Cortex of kidney (tissue), 1 donor: ENCODE results near the gene ART4.

ENCODE experiments used
- DNase-seq: peaks from one replicate; lab custom pipeline; 2025; lab: John Stamatoyannopoulos, UW

The ART4 gene

GRCh38 chr12:14850929-14851663, 7.8 kb upstream of the ART4 start:
- no peak for DNase-seq

DNA sequence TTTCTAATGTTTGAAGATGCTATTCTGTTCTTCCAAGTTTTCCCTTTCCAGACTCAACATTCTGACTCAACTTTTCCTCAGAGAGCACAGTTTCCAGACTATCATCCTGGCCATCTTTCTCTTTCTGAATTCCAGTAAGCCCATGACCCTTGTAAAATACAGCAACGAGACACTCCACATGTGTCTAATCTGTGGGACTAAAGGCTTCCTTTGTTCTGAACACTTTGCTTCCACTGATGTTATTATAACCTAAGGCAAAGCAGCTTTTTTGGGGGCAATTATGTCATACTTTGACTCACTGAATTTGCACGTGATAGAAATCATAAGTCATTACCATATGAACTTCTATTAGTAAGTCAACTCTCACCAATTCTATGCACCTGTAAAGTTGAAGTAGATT, 6.3 kb upstream of the ART4 start:
- no peak for DNase-seq

- no peak for DNase-seq
Observed at GRCh38 chr12:14846876-14847580, 3.7 kb upstream of the ART4 start.

DNA sequence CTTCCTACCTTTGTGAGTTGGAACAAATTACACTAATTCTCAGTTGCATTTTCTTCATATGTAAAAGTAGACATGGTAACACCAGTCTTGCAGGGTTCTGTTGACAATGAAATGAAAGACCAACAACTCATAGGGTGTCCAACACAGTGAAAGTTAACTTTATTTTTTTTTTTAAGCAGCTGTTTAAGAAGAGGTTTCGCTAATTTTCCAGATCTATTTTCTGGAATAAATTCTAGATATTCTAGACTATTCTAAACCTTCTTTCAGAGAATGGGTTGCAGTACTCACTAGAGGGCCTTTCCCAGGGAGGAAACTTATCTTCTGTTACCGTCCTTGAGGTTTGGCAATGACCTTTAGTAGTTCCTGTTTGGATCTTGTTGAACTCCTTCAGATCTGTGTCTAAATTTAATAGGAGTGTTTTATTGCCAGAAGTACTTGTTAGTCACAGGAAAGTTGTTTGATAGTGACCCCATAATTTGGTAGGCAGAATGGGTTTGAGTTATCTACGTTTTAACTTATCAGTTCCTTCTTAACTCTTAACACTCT, 2.8 kb upstream of the ART4 start:
- no peak for DNase-seq

- no peak for DNase-seq
Observed at GRCh38 chr12:14845350-14845750, 2.0 kb upstream of the ART4 start.

DNA sequence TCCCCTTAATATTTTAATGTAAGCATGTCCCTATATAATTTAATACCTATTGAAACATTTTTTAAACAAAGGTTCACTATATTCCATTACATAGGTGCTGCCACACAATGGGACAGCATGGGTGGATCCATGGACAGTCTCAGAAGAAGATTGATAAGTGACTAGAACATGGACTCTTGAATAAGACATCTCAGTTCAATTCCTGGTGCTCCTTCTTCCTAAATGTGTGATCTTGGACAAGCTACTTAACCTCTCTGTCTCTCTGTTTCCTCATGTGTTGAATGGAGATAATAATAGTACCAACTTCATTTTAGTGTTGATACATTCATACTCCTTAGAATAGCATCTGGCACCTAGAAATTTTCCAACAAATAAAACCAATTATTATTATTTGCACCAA, 1.1 kb upstream of the ART4 start:
- no peak for DNase-seq

- DNase-seq: no peak
Observed at GRCh38 chr12:14842315-14842714, 1.0 kb downstream of the ART4 start.

DNA sequence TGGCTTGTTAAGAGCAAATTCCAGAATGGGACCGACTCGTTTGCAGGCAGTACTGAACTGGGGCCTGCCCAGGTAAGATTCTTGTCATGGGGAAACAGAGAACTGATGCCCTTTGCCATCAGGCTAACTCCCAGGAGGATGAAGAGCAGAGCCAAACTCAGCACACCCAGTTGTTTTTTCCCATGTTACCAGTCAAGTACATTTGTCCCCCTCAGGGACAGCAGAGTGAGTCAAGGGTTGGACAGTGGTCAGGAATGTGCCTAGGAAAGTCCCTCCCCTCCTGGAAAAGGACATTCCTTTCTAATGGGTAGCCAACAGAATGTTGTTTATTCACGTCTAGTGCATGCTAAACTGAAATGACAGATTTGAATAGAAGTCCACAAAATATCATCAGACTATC, 1.6 kb downstream of the ART4 start:
- no peak for DNase-seq

GRCh38 chr12:14840616-14841015, 2.7 kb downstream of the ART4 start:
- no peak for DNase-seq

DNA sequence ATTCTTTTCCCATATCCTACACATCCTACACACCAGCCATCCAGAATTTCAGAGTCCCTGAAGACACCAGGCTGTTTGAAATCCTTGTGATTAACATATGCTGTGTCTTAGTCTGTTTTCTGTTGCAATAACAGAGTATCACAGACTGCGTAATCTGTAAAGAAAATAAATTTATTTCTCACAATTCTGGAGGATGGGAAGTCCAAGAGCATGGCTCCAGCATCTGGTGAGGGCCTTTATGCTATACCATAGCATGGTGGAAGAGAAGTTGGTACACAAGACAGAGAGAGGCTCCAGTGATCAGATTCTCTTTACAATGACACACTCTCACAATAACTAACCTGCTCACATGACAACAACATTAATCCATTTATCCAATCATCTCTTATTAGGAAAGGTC, 4.1 kb downstream of the ART4 start:
- DNase-seq: no peak

DNA sequence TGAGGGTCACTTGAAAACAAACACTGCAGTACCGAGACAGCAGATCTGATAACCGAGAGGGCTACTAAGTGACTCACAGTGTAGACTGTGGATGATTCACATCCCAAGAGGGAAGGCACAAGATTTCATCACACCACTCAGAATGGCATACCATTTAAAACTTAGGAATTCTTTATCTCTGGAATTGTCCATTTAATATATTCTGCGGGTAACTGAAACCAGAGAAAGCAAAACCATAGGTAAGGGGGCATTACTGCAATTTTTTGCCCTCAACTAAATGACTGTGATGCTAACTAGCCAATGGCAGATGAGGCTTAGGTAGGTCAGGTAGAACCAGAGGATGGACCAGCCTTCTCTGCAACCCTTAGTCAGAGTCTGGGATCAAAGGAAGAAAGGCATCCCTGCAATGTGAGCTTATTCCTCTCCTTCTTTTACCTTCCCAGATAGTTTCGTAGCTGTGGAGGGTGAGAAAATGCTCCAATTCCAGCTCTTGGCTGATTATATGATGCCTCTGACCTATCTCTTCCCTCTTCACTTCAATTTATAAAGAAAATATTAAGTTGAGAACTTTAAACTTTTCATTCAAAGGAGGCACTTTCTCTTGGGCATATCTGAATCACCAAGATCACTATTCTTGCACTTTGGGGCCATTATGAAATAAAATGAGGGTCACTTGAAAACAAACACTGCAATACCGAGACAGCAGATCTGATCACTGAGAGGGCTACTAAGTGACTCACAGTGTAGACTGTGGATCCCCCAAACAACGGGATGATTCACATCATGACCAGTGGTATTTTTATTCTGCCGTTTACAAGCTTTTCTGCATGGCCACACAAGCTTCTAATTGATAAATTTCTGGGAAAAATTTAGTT, 6.8 kb downstream of the ART4 start:
- DNase-seq: no peak

- no peak for DNase-seq
Observed at GRCh38 chr12:14834509-14834908, 8.8 kb downstream of the ART4 start.

GRCh38 chr12:14833952-14834351, 9.4 kb downstream of the ART4 start:
- no peak for DNase-seq

DNA sequence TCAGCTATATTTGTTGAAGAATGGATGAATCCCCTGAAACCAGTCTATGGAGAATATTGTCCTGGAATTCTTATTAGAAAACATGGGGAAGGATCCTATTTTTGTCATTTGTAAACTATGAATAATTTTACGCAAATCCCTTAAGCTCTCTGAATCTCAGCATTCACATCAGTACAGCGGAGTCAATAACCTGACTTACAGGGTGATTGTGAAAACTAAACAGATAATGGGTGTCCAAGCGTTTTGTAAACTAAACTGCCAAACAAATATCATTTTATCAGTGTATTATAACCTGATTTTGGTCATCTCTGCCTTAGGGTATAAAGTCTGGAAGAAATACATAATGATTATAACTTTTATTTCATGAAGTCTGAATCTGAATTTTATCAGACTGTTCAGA, 10.0 kb downstream of the ART4 start:
- DNase-seq: no peak

DNA sequence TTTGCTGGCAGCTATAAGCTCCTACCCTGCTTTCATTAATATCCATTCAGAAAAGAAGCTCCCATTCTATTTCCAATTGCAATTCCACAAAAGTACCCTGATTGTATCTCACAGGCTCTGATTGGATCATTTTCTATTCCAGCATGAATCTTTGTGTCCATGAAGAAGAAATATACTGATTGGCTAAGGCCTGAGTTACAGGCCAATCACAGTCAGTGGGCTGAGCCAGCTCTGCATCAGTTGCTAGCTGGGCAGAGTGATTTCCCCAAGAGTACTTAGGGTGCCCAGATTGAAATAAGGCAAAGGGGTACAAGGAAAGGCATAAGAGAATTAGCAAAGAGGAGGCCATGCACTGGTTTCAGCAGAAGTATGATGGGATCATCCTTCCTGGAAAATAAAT, 14.4 kb downstream of the ART4 start:
- no peak for DNase-seq

DNA sequence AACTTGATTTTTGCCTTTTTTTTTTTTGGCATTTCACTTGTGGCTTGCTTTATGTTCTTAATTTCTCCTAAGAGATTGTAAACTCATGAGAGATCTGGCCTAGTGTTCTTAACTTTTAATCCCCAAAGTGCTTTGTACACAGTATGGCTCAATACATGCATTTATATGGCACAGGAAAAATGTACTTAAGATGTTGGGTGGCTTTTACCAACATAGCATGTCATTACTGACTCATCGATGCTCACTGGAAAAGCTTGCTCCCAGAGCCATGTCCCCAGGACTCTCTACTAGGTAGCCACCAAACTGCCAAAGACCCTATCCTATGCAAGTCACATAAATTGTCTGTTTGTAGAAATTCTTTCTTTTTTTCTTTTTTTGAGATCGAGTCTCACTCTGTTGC, 16.3 kb downstream of the ART4 start:
- no peak for DNase-seq

GRCh38 chr12:14826491-14826890, 16.8 kb downstream of the ART4 start:
- DNase-seq: no peak

GRCh38 chr12:14825256-14825655, 18.1 kb downstream of the ART4 start:
- no peak for DNase-seq

- no peak for DNase-seq
Observed at GRCh38 chr12:14824012-14824634, 19.2 kb downstream of the ART4 start.

DNA sequence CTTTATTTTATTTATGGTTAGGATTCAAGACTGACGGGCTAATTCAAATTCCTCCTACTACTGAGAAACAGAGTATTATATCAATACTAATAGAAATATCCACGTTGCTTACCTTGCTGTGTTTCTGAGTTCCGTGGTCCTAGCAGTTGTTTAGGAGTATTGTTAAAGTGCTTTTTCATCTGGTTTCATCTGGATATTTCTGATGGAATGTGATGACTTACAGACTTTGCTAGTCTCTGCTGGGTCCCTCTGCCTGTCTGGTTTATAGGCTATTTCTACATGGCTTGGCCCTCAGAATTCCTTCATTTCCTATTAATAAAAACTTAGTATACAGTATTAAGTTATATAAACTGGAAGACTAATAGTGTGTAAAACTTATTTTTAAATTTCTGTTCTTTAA, 29.3 kb downstream of the ART4 start, which contains the start of gene SMCO3:
SMCO3 (minus strand) TSS at position 169 of the 400 bp plus-strand sequence. CDS start 7,502 bp downstream, outside the sequence.
- no peak for DNase-seq

DNA sequence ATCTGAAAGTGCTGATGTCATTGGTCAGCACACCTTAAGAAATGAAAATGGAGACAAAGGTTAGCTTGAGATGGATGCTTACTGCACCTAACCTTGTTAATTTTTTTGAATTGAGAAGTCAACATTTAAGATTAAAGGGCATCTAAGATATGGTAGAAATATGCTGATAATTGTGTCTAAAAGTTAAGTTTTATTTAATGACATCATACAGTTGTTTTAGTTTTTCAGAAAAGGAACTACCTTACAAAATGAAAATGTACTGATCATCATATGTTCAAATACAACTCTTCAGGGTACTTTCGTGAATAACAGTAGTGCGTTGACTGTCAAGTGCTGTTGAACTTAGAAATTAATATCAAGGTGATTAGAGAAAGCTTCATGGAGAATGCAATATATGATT, 31.8 kb downstream of the ART4 start:
- DNase-seq: no peak

- no peak for DNase-seq
Observed at GRCh38 chr12:14810953-14811483, 32.3 kb downstream of the ART4 start.
